HEK293 (cell line): ENCODE data around the gene AKT3.
"Not testable (repeated sequence)": the region's sequence is repeated elsewhere in the genome, so short reads cannot be mapped to it uniquely, and the experiment has no call there.

Experiments used
- BCL11A ChIP-seq: fragments of 450-650 bp; formaldehyde crosslinking; IDR thresholded peaks from 2 replicates; pipeline ENCODE4 v1.5.1; 2016; ENCODE audit warnings: low read depth, missing biosample characterization, missing genetic modification characterization
- KLF16 ChIP-seq: fragments of 450-650 bp; formaldehyde crosslinking; IDR thresholded peaks from 2 replicates; pipeline ENCODE4 v1.5.1; 2017; ENCODE audit warnings: missing biosample characterization, missing genetic modification characterization
- MZF1 ChIP-seq: fragments of 450-650 bp; formaldehyde crosslinking; IDR thresholded peaks from 2 replicates; pipeline ENCODE4 v1.5.1; 2017; ENCODE audit warnings: missing biosample characterization, missing genetic modification characterization, borderline replicate concordance
- ZFP37 ChIP-seq: fragments of 450-650 bp; formaldehyde crosslinking; IDR thresholded peaks from 2 replicates; pipeline ENCODE4 v1.5.1; 2016; ENCODE audit warnings: missing biosample characterization, missing genetic modification characterization
- ZNF175 ChIP-seq: fragments of 450-650 bp; formaldehyde crosslinking; IDR thresholded peaks from 2 replicates; pipeline ENCODE4 v1.5.1; 2016; ENCODE audit warnings: missing biosample characterization, missing genetic modification characterization
- ZNF514 ChIP-seq: fragments of 450-650 bp; formaldehyde crosslinking; IDR thresholded peaks from 2 replicates; pipeline ENCODE4 v1.5.1; 2016; ENCODE audit warnings: missing biosample characterization, missing genetic modification characterization
- ZNF830 ChIP-seq: fragments of 450-650 bp; IDR thresholded peaks from 2 replicates; pipeline ENCODE4 v1.5.0; 2018; ENCODE audit warnings: missing biosample characterization, missing genetic modification characterization, low read depth, mild to moderate bottlenecking, moderate library complexity
- TF ChIP-seq, protein P1 (sequence below): fragments of 450-650 bp; formaldehyde crosslinking; IDR thresholded peaks from 2 replicates; pipeline ENCODE4 v1.5.1; 2016; ENCODE audit warnings: missing biosample characterization, missing genetic modification characterization

DNA sequence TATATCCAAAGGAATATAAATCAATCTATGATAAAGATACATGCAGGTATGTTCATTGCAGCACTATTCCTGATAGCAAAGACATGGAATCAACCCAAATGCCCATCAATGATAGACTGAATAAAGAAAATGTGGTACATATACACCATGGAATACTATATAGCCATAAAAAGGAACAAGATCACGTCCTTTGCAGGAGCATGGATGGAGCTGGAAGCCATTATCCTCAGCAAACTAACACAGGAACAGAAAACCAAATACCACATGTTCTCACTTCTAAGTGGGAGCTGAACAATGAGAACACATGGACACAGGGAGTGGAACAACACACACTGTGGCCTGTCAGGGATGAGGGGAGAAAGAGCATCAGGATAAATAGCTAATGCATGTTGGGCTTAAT, 25.1 kb downstream of the AKT3 start:
- TF ChIP-seq ZNF175 (tag by site-specific recombination); KLF16 (tag by site-specific recombination); BCL11A (tag by site-specific recombination); ZFP37 (tag by site-specific recombination); ZNF830; ZNF514; MZF1: not testable (repeated sequence)
- TF ChIP-seq, protein P1, sequence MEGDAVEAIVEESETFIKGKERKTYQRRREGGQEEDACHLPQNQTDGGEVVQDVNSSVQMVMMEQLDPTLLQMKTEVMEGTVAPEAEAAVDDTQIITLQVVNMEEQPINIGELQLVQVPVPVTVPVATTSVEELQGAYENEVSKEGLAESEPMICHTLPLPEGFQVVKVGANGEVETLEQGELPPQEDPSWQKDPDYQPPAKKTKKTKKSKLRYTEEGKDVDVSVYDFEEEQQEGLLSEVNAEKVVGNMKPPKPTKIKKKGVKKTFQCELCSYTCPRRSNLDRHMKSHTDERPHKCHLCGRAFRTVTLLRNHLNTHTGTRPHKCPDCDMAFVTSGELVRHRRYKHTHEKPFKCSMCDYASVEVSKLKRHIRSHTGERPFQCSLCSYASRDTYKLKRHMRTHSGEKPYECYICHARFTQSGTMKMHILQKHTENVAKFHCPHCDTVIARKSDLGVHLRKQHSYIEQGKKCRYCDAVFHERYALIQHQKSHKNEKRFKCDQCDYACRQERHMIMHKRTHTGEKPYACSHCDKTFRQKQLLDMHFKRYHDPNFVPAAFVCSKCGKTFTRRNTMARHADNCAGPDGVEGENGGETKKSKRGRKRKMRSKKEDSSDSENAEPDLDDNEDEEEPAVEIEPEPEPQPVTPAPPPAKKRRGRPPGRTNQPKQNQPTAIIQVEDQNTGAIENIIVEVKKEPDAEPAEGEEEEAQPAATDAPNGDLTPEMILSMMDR, result not testable (repeated sequence)
